MCF 10A (cell line): ENCODE measurements around the gene DUSP18. TPM values are rescaled to one million over a fixed set of nuclear protein-coding genes. Genes with fewer than 3 reads are reported as not detected.
"Not testable (repeated sequence)": the region's sequence is repeated elsewhere in the genome, so short reads cannot be mapped to it uniquely, and the experiment has no call there.

Source experiments
- BruUV-seq: library from RNA; stranded (reverse); fragments of 400-500 nt; replicated peaks from 2 replicates; lab custom pipeline; 2021; lab: Mats Ljungman, UMichigan
- CTCF ChIA-PET: fragments of 300-600 bp; sonication (Branson Sonifier 250); formaldehyde crosslinking; extraction: SDS; loops from one replicate; lab custom pipeline; 2021; ENCODE audit warnings: antibody characterized with exemption, inconsistent platforms; lab: Yijun Ruan, JAX
- POLR2A ChIA-PET: fragments of 300-600, 350-650 bp; sonication (Branson Sonifier 250); formaldehyde crosslinking; extraction: SDS; loops from one replicate; lab custom pipeline; 2020; ENCODE audit warnings: antibody characterized with exemption, inconsistent platforms; lab: Yijun Ruan, JAX
- DNase-seq: peaks from one replicate; pipeline ENCODE4 v3.0.0-alpha.2; 2018; ENCODE audit not compliant: unreplicated experiment
- H3K27ac Mint-ChIP-seq: one replicate; pipeline ENCODE4 v1.8.0; 2022; ENCODE audit warnings: mild to moderate bottlenecking, low read depth, mixed read lengths; ENCODE audit not compliant: unreplicated experiment
- H3K27me3 Mint-ChIP-seq: one replicate; pipeline ENCODE4 v1.8.0; 2022; ENCODE audit warnings: mixed read lengths; ENCODE audit not compliant: insufficient read depth, unreplicated experiment
- H3K36me3 Mint-ChIP-seq: one replicate; pipeline ENCODE4 v1.8.0; 2022; ENCODE audit warnings: mild to moderate bottlenecking, moderate library complexity, mixed read lengths; ENCODE audit not compliant: insufficient read depth, unreplicated experiment
- H3K4me1 Mint-ChIP-seq: one replicate; pipeline ENCODE4 v1.8.0; 2022; ENCODE audit warnings: mixed read lengths; ENCODE audit not compliant: insufficient read depth, unreplicated experiment
- H3K4me3 Mint-ChIP-seq: one replicate; pipeline ENCODE4 v1.8.0; 2022; ENCODE audit warnings: mild to moderate bottlenecking, moderate library complexity, mixed read lengths; ENCODE audit not compliant: unreplicated experiment
- H3K9me3 Mint-ChIP-seq: one replicate; pipeline ENCODE4 v1.8.0; 2022; ENCODE audit warnings: mixed read lengths; ENCODE audit not compliant: unreplicated experiment
- intact Hi-C: fragments of 100-400 bp; cut with micrococcal nuclease; formaldehyde crosslinking; loops from 2 replicates; pipeline ENCODE4 v1.14.1; 2022
- total RNA-seq: library from RNA; stranded (reverse); gene quantifications from 2 replicates; pipeline ENCODE4 v1.2.3, GENCODE V29; 2022
- TF ChIP-seq, protein P1 (sequence below): fragments of 200-600 bp; IDR thresholded peaks from one replicate; pipeline ENCODE4 v1.8.0; 2022; ENCODE audit warnings: antibody characterized with exemption, mild to moderate bottlenecking; ENCODE audit not compliant: unreplicated experiment

The DUSP18 gene
- total RNA-seq, 1 experiment from 2014 or later: 5.6 TPM

DNA sequence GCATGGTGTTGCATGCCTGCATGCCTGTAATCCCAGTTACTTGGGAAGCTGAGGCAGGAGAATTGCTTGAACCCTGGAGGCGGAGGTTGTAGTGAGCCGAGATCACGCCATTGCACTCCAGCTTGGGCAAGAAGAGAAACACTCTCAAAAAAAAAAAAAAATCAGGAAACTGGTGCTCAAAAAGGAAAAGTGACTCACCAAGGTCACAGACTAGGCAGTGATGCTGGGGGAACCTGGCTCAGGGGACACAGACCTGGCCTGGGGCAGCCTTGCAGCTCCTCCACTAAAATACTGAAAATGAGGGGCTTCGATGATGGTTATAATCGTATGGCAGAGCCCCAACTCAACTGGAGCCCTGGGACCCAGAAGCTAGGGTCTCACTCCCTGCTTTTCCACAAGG lies 40.2 kb downstream of the DUSP18 start:
- BruUV-seq: no TSS peak
- DNase-seq: no peak
- POLR2A ChIA-PET: no interaction called here
- Mint-ChIP-seq H3K27me3 (no peaks in the 10 kb centered on the region), H3K4me3 (no peak overlapping the region), H3K36me3 (no peaks in the 10 kb centered on the region), H3K27ac (no peak overlapping the region), H3K9me3 (no peaks in the 10 kb centered on the region), H3K4me1 (no peaks in the 10 kb centered on the region)
- CTCF ChIA-PET: interaction anchor here (0.8 kb wide), 1 partner anchor 127 kb away, joined by 3 read pairs; no protein-coding TSS in a partner anchor
- intact Hi-C loops: no loop called here
- TF ChIP-seq, protein P1, sequence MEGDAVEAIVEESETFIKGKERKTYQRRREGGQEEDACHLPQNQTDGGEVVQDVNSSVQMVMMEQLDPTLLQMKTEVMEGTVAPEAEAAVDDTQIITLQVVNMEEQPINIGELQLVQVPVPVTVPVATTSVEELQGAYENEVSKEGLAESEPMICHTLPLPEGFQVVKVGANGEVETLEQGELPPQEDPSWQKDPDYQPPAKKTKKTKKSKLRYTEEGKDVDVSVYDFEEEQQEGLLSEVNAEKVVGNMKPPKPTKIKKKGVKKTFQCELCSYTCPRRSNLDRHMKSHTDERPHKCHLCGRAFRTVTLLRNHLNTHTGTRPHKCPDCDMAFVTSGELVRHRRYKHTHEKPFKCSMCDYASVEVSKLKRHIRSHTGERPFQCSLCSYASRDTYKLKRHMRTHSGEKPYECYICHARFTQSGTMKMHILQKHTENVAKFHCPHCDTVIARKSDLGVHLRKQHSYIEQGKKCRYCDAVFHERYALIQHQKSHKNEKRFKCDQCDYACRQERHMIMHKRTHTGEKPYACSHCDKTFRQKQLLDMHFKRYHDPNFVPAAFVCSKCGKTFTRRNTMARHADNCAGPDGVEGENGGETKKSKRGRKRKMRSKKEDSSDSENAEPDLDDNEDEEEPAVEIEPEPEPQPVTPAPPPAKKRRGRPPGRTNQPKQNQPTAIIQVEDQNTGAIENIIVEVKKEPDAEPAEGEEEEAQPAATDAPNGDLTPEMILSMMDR: no peak

DNA sequence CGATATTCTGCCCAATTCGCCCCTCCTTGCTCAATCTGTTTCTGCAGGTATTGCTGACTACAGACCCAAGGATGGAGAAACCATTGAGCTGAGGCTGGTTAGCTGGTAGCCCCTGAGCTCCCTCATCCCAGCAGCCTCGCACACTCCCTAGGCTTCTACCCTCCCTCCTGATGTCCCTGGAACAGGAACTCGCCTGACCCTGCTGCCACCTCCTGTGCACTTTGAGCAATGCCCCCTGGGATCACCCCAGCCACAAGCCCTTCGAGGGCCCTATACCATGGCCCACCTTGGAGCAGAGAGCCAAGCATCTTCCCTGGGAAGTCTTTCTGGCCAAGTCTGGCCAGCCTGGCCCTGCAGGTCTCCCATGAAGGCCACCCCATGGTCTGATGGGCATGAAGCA lies 41.3 kb downstream of the DUSP18 start:
- DNase-seq: no peak
- Mint-ChIP-seq H3K27ac (no peak overlapping the region), H3K4me3 (no peak overlapping the region), H3K27me3 (no peaks in the 10 kb centered on the region), H3K36me3 (no peaks in the 10 kb centered on the region), H3K4me1 (no peaks in the 10 kb centered on the region), H3K9me3 (no peaks in the 10 kb centered on the region)
- BruUV-seq: no TSS peak
- CTCF ChIA-PET: interaction anchor here (0.6 to 1.0 kb wide), 4 partner anchors 15 to 129 kb away, joined by 3 to 7 read pairs (median 4); no protein-coding TSS in a partner anchor
- intact Hi-C loops: no loop called here
- POLR2A ChIA-PET: interaction anchor here (0.7 kb wide), 1 partner anchor 175 kb away, joined by 3 read pairs; no protein-coding TSS in a partner anchor
- TF ChIP-seq, protein P1: no peak

DNA sequence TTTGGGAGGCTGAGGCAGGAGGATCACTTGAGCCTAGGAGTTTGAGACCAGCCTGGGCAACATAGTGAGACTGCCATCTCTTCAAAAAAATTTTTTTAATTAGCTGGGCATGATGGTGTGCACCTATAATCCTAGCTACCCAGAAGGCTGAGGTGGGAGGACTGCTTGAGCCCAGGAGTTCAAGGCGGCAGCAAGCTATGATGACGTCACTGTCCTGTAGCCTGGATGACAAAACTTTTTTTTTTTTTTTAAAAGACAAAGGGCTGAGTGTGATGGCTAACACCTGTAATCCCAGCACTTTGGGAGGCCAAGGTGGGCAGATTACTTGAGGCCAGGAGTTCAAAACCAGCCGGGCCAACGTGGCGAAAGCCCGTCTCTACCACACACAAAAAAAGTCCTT lies 47.8 kb downstream of the DUSP18 start:
- ChIA-PET CTCF (interaction anchor here (1.2 to 1.5 kb wide), 3 partner anchors 14 to 144 kb away, joined by 5 read pairs; no protein-coding TSS in a partner anchor), POLR2A (interaction anchor here (0.7 kb wide), 1 partner anchor 184 kb away, joined by 3 read pairs; no protein-coding TSS in a partner anchor)
- DNase-seq, H3K4me3 Mint-ChIP-seq, BruUV-seq, H3K27ac Mint-ChIP-seq, H3K4me1 Mint-ChIP-seq, intact Hi-C loops, H3K36me3 Mint-ChIP-seq, H3K9me3 Mint-ChIP-seq, H3K27me3 Mint-ChIP-seq: not testable (repeated sequence)

DNA sequence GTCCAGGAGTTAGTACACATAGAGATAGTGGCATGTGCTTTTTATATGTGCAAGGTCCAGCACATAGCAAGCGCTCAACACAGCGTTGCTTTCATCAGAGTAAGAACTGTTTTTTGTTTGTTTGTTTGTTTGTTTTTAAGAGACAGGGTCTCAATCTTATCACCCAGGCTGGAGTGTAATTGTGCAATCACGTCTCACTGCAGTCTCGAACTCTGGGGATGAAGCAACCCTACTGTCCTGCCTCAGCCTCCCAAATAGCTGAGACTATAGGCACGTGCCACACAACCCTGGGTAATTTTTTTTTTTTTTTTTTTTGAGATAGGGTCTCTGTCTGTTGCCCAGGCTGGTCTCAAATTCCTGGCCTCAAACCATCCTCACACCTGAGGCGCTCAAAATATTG lies 49.9 kb downstream of the DUSP18 start:
- TF ChIP-seq, protein P1: no peak
- BruUV-seq: no TSS peak
- DNase-seq: no peak
- intact Hi-C loops: no loop called here
- no peak overlapping the region for H3K27ac Mint-ChIP-seq
- H3K36me3 Mint-ChIP-seq: no peaks in the 10 kb centered on the region
- no peaks in the 10 kb centered on the region for H3K27me3 Mint-ChIP-seq
- H3K4me3 Mint-ChIP-seq: no peak overlapping the region
- POLR2A ChIA-PET: interaction anchor here (0.6 kb wide), 2 partner anchors 11 to 1030 kb away, joined by 3 read pairs; no protein-coding TSS in a partner anchor
- peaks cover 4% of the 10 kb centered on the region for H3K4me1 Mint-ChIP-seq
- no peaks in the 10 kb centered on the region for H3K9me3 Mint-ChIP-seq
- CTCF ChIA-PET: interaction anchor here (1.5 kb wide), 1 partner anchor 17 kb away, joined by 3 read pairs; no protein-coding TSS in a partner anchor
